NCI-H1436 treated with DMSO at 0.1 percent for 48 hours (cell line): Measurements from ENCODE around the gene GUCA2A.
"Not testable (repeated sequence)": the region's sequence is repeated elsewhere in the genome, so short reads cannot be mapped to it uniquely, and the experiment has no call there.

Source experiments
- DNase-seq: peaks from one replicate; lab custom pipeline; 2025; lab: John Stamatoyannopoulos, UW

Gene GUCA2A

GRCh38 chr1:42164551-42165420, at the start of gene GUCA2A:
TSS of gene GUCA2A (minus strand) at chr1:42164745. CDS start at chr1:42164712, 33 bp downstream.
- DNase-seq, result no peak

- DNase-seq, result no peak
Measured at GRCh38 chr1:42211224-42211623, 46.7 kb upstream of the GUCA2A start.

GRCh38 chr1:42210421-42211133, 46.0 kb upstream of the GUCA2A start:
- DNase-seq, result no peak

GRCh38 chr1:42209526-42210251, 45.1 kb upstream of the GUCA2A start:
- no peak for DNase-seq

- not testable (repeated sequence) for DNase-seq
Measured at GRCh38 chr1:42206930-42207329, 42.4 kb upstream of the GUCA2A start.

- DNase-seq, result no peak
Measured at GRCh38 chr1:42206164-42206563, 41.6 kb upstream of the GUCA2A start.

GRCh38 chr1:42201986-42202385, 37.4 kb upstream of the GUCA2A start:
- no peak for DNase-seq

GRCh38 chr1:42198251-42198650, 33.7 kb upstream of the GUCA2A start:
- DNase-seq, result no peak

GRCh38 chr1:42195841-42196240, 31.3 kb upstream of the GUCA2A start:
- no peak for DNase-seq

- no peak for DNase-seq
Measured at GRCh38 chr1:42192106-42192505, 27.6 kb upstream of the GUCA2A start.

GRCh38 chr1:42191319-42191718, 26.8 kb upstream of the GUCA2A start:
- DNase-seq, result no peak

GRCh38 chr1:42189931-42190853, 25.6 kb upstream of the GUCA2A start:
- DNase-seq, result no peak

- no peak for DNase-seq
Measured at GRCh38 chr1:42186152-42186551, 21.6 kb upstream of the GUCA2A start.

GRCh38 chr1:42184616-42185015, 20.1 kb upstream of the GUCA2A start:
- no peak for DNase-seq

GRCh38 chr1:42183957-42184268, 19.4 kb upstream of the GUCA2A start:
- DNase-seq, result no peak

- no peak for DNase-seq
Measured at GRCh38 chr1:42183210-42183956, 18.8 kb upstream of the GUCA2A start.

GRCh38 chr1:42181687-42182086, 17.1 kb upstream of the GUCA2A start:
- DNase-seq, result no peak

- no peak for DNase-seq
Measured at GRCh38 chr1:42179900-42180329, 15.4 kb upstream of the GUCA2A start.

- DNase-seq, result no peak
Measured at GRCh38 chr1:42179275-42179674, 14.7 kb upstream of the GUCA2A start.

- no peak for DNase-seq
Measured at GRCh38 chr1:42178249-42178648, 13.7 kb upstream of the GUCA2A start.

- no peak for DNase-seq
Measured at GRCh38 chr1:42177541-42177981, 13.0 kb upstream of the GUCA2A start.
